Spleen (tissue), 11 donors: ENCODE measurements around the gene IGSF5. TPM values are rescaled to one million over a fixed set of nuclear protein-coding genes. Genes with fewer than 3 reads are reported as not detected.

Source experiments
- DNase-seq: peaks from one replicate; pipeline ENCODE4 v3.0.0-alpha.2; 2020
- H3K27ac ChIP-seq, 8 donors: fragments of 200-600 bp; sonication (generic) in 7 of 8; 1 replicate in 4 of 8; 2 replicates in 4 of 8; pipeline versions ENCODE4 v1.5.0 to v1.8.0; 2016 to 2021; ENCODE audit warnings: inconsistent platforms in 4 of 8, mild to moderate bottlenecking in 4 of 8, moderate library complexity in 1 of 8
- H3K27me3 ChIP-seq, 7 donors: fragments of 200-600 bp; sonication (generic) in 6 of 7; replicated peaks in 1 of 7; 1 replicate in 4 of 7; 2 replicates in 3 of 7; pipeline versions ENCODE4 v1.5.0 to v1.8.0; 2016 to 2021; ENCODE audit warnings: inconsistent platforms in 3 of 7, mild to moderate bottlenecking in 1 of 7
- H3K36me3 ChIP-seq, 6 donors: fragments of 200-600 bp; sonication (generic) in 5 of 6; 1 replicate in 4 of 6; 2 replicates in 2 of 6; pipeline versions ENCODE4 v1.5.0 to v1.8.0; 2016 to 2021; ENCODE audit warnings: inconsistent platforms in 2 of 6
- H3K4me1 ChIP-seq, 6 donors: fragments of 200-600 bp; sonication (generic) in 5 of 6; 1 replicate in 3 of 6; 2 replicates in 3 of 6; pipeline versions ENCODE4 v1.5.0 to v1.8.0; 2016 to 2021; ENCODE audit warnings: inconsistent platforms in 3 of 6
- H3K4me3 ChIP-seq, 8 donors: fragments of 200-600 bp; sonication (generic) in 7 of 8; 1 replicate in 4 of 8; 2 replicates in 4 of 8; pipeline versions ENCODE4 v1.5.0 to v1.8.0; 2016 to 2021; ENCODE audit warnings: inconsistent platforms in 4 of 8, mild to moderate bottlenecking in 4 of 8, moderate library complexity in 2 of 8
- H3K9me3 ChIP-seq, 8 donors: fragments of 200-600 bp; sonication (generic) in 7 of 8; 1 replicate in 4 of 8; 2 replicates in 4 of 8; pipeline versions ENCODE4 v1.5.0 to v1.8.0; 2016 to 2021; ENCODE audit warnings: inconsistent platforms in 4 of 8
- POLR2A ChIP-seq, 3 donors: fragments of 450-650 bp; IDR thresholded peaks; one replicate each; pipeline ENCODE4 v1.5.1; 2017; ENCODE audit warnings: antibody characterized with exemption in 3 of 3, mild to moderate bottlenecking in 1 of 3
- POLR2AphosphoS5 ChIP-seq, 3 donors: sonication (generic); formaldehyde crosslinking; IDR thresholded peaks; one replicate each; pipeline ENCODE4 v1.5.1; 2017; ENCODE audit warnings: antibody characterized with exemption in 3 of 3
- WGBS, 5 donors: extraction: QIAGEN DNeasy Blood & Tissue Kit in 3 of 5; methylation state at CpG; one replicate each; pipeline versions ENCODE4 v1.1.5 to v1.1.7; 2013 to 2018; 5-methylcytosine and 5-hydroxymethylcytosine counted together
- intact Hi-C: fragments of 100-400 bp; cut with DNase I; formaldehyde crosslinking; loops from one replicate; pipeline ENCODE4 v1.15.0; 2023; ENCODE audit warnings: low total_unique reads
- polyA plus RNA-seq, 3 donors: library from polyadenylated mRNA; stranded (reverse); fragments of 200-250 nt; gene quantifications; one replicate each; pipeline ENCODE4 v1.2.1, GENCODE V29; 2013
- total RNA-seq, 7 donors: library from RNA; depleted of rRNA in 3 of 7; stranded (reverse); fragments of >200 nt in 3 of 7; fragmentation: NEBNext Ultra II Directional in 4 of 7; extraction: Animal tissue kit (Norgen Biotek cat#: 25700) in 4 of 7; gene quantifications; one replicate each; pipeline versions ENCODE4 v1.1.0 to v1.2.1, GENCODE V29; 2016 to 2021
- TF ChIP-seq, protein P1 (sequence below), 11 experiments: fragments of 200-600 bp in 7 of 11; fragments of 450-650 bp in 4 of 11; sonication (generic) in 4 of 11; IDR thresholded peaks in 8 of 11; conservative IDR thresholded peaks in 3 of 11; 1 replicate in 7 of 11; 2 replicates in 4 of 11; pipeline versions ENCODE4 v1.4.0 to v1.8.0; 2016 to 2021; ENCODE audit warnings: antibody characterized with exemption in 11 of 11, inconsistent platforms in 4 of 11, mild to moderate bottlenecking in 1 of 11
- donor health status: healthy with polysubstance abuse.
- donor health status: DM: no; HTN: no; CAD: no; lungs with moderate emphysema.
- donor health status: DM: no; HTN: no; CAD: no.
- donor health status: Bipolar disorder and iron deficiency.
- donor health status: healthy.
- donor health status: DM: no; HTN: no; CAD: no.
- donor health status: DM: yes; HTN: yes; CAD: no.

IGSF5 gene
- total and polyA plus RNA-seq, 10 donors: 0.03 to 0.39 (median 0.10) TPM; not detected in 5

DNA sequence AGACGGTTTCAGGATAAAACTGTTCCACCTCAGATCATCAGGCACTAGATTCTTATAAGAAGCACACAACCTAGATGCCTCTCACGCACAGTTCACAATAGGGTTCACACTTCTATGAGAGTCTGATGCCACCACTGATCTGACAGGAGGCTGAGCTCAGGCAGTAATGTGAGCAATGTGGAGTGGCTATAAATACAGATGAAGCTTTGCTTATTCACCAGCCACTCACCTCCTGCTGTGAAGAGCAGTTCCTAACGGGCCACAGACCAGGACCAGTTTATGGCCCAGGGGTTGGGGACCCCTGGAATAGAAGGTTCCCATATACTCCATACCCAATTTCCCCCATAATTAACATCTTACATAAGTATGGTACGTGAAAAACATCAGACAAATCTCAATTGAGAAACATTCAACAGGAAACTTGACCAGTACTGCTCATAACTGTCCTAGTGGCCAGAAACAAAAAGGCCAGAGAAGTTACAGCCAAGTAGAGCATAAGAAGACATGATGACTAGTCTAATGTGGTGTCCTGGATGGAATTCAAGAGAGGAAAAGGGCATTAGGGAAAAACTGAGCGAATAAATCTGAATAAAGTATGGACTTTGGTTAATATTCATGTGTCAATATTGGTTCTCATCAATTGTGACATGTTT is 24.7 kb upstream of the IGSF5 start:
- intact Hi-C loops: no loop called here
- 73 to 82% (median 75%) methylated on average over 5 of the region's 5 CpGs for WGBS, 5 donors
- Histone ChIP-seq H3K27me3 (peaks cover 0 to 10% (median 0%) of the 10 kb centered on the region in 7 donors), H3K4me3 (no peak overlapping the region), H3K36me3 (no peaks in the 10 kb centered on the region), H3K4me1 (no peaks in the 10 kb centered on the region), H3K27ac (no peak overlapping the region), H3K9me3 (peaks cover 0 to 7% (median 0%) of the 10 kb centered on the region in 8 donors)
- TF ChIP-seq, protein P1, sequence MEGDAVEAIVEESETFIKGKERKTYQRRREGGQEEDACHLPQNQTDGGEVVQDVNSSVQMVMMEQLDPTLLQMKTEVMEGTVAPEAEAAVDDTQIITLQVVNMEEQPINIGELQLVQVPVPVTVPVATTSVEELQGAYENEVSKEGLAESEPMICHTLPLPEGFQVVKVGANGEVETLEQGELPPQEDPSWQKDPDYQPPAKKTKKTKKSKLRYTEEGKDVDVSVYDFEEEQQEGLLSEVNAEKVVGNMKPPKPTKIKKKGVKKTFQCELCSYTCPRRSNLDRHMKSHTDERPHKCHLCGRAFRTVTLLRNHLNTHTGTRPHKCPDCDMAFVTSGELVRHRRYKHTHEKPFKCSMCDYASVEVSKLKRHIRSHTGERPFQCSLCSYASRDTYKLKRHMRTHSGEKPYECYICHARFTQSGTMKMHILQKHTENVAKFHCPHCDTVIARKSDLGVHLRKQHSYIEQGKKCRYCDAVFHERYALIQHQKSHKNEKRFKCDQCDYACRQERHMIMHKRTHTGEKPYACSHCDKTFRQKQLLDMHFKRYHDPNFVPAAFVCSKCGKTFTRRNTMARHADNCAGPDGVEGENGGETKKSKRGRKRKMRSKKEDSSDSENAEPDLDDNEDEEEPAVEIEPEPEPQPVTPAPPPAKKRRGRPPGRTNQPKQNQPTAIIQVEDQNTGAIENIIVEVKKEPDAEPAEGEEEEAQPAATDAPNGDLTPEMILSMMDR (IDR thresholded peaks at IDR 0.05 in 8 of 11, conservative IDR thresholded peaks at IDR 0.05 in 3 of 11): no peak
- TF ChIP-seq POLR2A (IDR thresholded peaks at IDR 0.05) (no peak), POLR2AphosphoS5 (IDR thresholded peaks at IDR 0.05) (no peak)
- DNase-seq: no peak

- H3K9me3 ChIP-seq: peaks cover 0 to 7% (median 0%) of the 10 kb centered on the region in 8 donors
- intact Hi-C loops: no loop called here
- H3K4me1 ChIP-seq: no peaks in the 10 kb centered on the region
- H3K4me3 ChIP-seq: no peak overlapping the region
- peaks cover 0 to 5% (median 0%) of the 10 kb centered on the region in 7 donors for H3K27me3 ChIP-seq
- H3K36me3 ChIP-seq: no peaks in the 10 kb centered on the region
- no peak overlapping the region for H3K27ac ChIP-seq
- TF ChIP-seq POLR2A (IDR thresholded peaks at IDR 0.05): no peak
- TF ChIP-seq, protein P1 (IDR thresholded peaks at IDR 0.05 in 8 of 11, conservative IDR thresholded peaks at IDR 0.05 in 3 of 11): no peak
- TF ChIP-seq POLR2AphosphoS5 (IDR thresholded peaks at IDR 0.05): no peak
- 83 to 95% (median 90%) methylated on average over 1 of the region's 1 CpG for WGBS, 5 donors
- DNase-seq: no peak
These were observed 23.1 kb upstream of the IGSF5 start for GRCh38 chr21:39721885-39722284.

GRCh38 chr21:39724944-39725343 is 20.0 kb upstream of the IGSF5 start:
- intact Hi-C loops: no loop called here

DNA sequence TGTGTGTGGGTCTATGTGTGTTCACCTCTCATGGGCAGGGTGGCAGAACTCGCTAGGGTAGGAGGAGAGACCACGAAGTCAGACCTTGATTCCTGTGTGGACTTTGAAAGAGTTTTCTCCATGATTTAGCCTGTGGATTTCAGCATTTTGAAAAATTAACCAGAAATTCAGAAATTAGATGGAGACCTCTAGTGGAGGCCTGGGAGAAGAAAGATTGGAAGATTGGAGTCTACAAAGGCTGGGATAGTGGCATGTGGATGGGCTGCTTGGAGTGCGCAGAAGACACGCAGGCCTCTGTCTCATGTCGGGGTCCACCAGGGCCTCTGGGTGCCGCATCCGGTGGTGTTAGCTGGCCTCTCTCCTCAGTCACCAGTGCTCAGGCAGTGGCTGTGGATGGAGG is 18.9 kb upstream of the IGSF5 start:
- no peaks in the 10 kb centered on the region for H3K4me1 ChIP-seq
- no peak overlapping the region for H3K27ac ChIP-seq
- DNase-seq: no peak
- no peak for TF ChIP-seq POLR2AphosphoS5 (IDR thresholded peaks at IDR 0.05)
- TF ChIP-seq, protein P1 (IDR thresholded peaks at IDR 0.05 in 8 of 11, conservative IDR thresholded peaks at IDR 0.05 in 3 of 11): no peak
- no peak for TF ChIP-seq POLR2A (IDR thresholded peaks at IDR 0.05)
- 81 to 97% (median 92%) methylated on average over 7 of the region's 7 CpGs for WGBS, 5 donors
- intact Hi-C loops: no loop called here
- H3K27me3 ChIP-seq: no peaks in the 10 kb centered on the region
- no peaks in the 10 kb centered on the region for H3K36me3 ChIP-seq
- H3K4me3 ChIP-seq: no peak overlapping the region
- H3K9me3 ChIP-seq: peaks cover 0 to 7% (median 0%) of the 10 kb centered on the region in 8 donors

More at GRCh38 chr21:39724944-39725343, 20.0 kb upstream of the IGSF5 start:
- TF ChIP-seq POLR2AphosphoS5 (IDR thresholded peaks at IDR 0.05) (no peak), POLR2A (IDR thresholded peaks at IDR 0.05) (no peak)
- TF ChIP-seq, protein P1 (IDR thresholded peaks at IDR 0.05 in 8 of 11, conservative IDR thresholded peaks at IDR 0.05 in 3 of 11): no peak
- Histone ChIP-seq H3K9me3 (peaks cover 0 to 7% (median 0%) of the 10 kb centered on the region in 8 donors), H3K4me3 (no peak overlapping the region), H3K27ac (no peak overlapping the region), H3K4me1 (no peaks in the 10 kb centered on the region), H3K27me3 (no peaks in the 10 kb centered on the region), H3K36me3 (no peaks in the 10 kb centered on the region)
- WGBS, 5 donors: 70 to 87% (median 77%) methylated on average over 5 of the region's 5 CpGs
- DNase-seq: no peak
